ENCODE data around the gene CRMP1. TPM values are rescaled to one million over a fixed set of nuclear protein-coding genes. Genes with fewer than 3 reads are reported as not detected.

Gene CRMP1
- polyA plus RNA-seq, 1 experiment: 5.6 TPM

- no peak for DNase-seq (ENCODE audit: low read depth, low spot score)
- TF ChIP-seq, protein P1, sequence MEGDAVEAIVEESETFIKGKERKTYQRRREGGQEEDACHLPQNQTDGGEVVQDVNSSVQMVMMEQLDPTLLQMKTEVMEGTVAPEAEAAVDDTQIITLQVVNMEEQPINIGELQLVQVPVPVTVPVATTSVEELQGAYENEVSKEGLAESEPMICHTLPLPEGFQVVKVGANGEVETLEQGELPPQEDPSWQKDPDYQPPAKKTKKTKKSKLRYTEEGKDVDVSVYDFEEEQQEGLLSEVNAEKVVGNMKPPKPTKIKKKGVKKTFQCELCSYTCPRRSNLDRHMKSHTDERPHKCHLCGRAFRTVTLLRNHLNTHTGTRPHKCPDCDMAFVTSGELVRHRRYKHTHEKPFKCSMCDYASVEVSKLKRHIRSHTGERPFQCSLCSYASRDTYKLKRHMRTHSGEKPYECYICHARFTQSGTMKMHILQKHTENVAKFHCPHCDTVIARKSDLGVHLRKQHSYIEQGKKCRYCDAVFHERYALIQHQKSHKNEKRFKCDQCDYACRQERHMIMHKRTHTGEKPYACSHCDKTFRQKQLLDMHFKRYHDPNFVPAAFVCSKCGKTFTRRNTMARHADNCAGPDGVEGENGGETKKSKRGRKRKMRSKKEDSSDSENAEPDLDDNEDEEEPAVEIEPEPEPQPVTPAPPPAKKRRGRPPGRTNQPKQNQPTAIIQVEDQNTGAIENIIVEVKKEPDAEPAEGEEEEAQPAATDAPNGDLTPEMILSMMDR (IDR thresholded peaks at IDR 0.05; ENCODE audit: low read depth, low read length): no peak
- Histone ChIP-seq H3K4me3 (ENCODE audit: low read depth, low read length) (no peak overlapping the region), H3K27me3 (ENCODE audit: control insufficient read depth, insufficient read depth, low read length) (peaks cover 51% of the 10 kb centered on the region), H3K9me3 (ENCODE audit: control insufficient read depth, insufficient read depth, low read length) (peaks cover 20% of the 10 kb centered on the region; the same call in 1 of the 2 replicates), H3K27ac (ENCODE audit: low read depth, low read length) (no peak overlapping the region)
- CTCF ChIA-PET: no interaction called here
- POLR2A ChIA-PET: no interaction called here
These were observed 2.4 kb upstream of the CRMP1 start for GRCh38 chr4:5895287-5895686.

DNA sequence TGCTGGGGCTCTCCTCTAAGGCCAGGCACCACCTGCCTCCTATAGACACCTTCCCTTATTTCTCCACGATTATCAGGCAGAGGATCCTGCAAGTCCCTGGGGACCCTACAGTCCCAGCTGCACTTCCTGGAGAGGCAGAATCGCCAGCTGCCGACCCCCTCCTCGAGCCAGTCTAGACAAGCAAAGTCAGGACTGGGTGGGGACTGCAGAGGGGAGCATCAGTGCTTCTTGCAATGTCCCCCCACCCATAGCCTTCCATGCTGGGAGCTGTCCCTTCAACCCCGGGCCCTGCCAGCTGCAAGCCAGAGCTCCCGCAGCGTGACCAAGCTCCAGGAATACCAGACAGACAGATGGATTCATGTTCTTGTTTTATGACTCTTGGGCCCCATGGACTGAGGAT is 1.4 kb upstream of the CRMP1 start:
- TF ChIP-seq, protein P1 (IDR thresholded peaks at IDR 0.05; ENCODE audit: low read depth, low read length): no peak
- Histone ChIP-seq H3K27me3 (ENCODE audit: control insufficient read depth, insufficient read depth, low read length) (peaks cover 58% of the 10 kb centered on the region), H3K9me3 (ENCODE audit: control insufficient read depth, insufficient read depth, low read length) (peaks cover 21% of the 10 kb centered on the region; the same call in 1 of the 2 replicates), H3K27ac (ENCODE audit: low read depth, low read length) (no peak overlapping the region), H3K4me3 (ENCODE audit: low read depth, low read length) (no peak overlapping the region)
- ChIA-PET CTCF (no interaction called here), POLR2A (no interaction called here)
- DNase-seq (ENCODE audit: low read depth, low spot score): no peak

DNA sequence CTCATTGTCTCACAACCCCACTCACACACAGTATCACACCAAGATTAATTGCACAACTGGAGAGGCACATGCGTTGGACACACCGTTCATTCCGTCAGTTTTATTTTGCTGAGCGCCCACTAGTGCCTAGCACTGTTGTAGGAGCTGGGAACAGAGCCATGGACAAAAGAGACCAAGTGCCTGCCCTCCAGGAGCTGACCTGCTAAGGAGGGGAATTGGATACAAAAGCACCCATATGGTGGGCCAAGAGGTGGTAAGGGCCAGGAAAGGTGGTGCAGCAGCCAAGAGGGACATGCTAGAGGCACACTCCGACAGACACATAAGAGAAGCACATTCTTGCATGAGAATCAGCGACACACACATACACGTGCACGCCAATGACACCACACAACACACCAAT is 705 bp upstream of the CRMP1 start:
- TF ChIP-seq, protein P1 (IDR thresholded peaks at IDR 0.05; ENCODE audit: low read depth, low read length): no peak
- ChIA-PET POLR2A (no interaction called here), CTCF (no interaction called here)
- no peak for DNase-seq (ENCODE audit: low read depth, low spot score)
- H3K27me3 ChIP-seq (ENCODE audit: control insufficient read depth, insufficient read depth, low read length): peaks cover 63% of the 10 kb centered on the region
- peaks cover 21% of the 10 kb centered on the region; the same call in 1 of the 2 replicates for H3K9me3 ChIP-seq (ENCODE audit: control insufficient read depth, insufficient read depth, low read length)
- H3K27ac ChIP-seq (ENCODE audit: low read depth, low read length): no peak overlapping the region
- no peak overlapping the region for H3K4me3 ChIP-seq (ENCODE audit: low read depth, low read length)

DNA sequence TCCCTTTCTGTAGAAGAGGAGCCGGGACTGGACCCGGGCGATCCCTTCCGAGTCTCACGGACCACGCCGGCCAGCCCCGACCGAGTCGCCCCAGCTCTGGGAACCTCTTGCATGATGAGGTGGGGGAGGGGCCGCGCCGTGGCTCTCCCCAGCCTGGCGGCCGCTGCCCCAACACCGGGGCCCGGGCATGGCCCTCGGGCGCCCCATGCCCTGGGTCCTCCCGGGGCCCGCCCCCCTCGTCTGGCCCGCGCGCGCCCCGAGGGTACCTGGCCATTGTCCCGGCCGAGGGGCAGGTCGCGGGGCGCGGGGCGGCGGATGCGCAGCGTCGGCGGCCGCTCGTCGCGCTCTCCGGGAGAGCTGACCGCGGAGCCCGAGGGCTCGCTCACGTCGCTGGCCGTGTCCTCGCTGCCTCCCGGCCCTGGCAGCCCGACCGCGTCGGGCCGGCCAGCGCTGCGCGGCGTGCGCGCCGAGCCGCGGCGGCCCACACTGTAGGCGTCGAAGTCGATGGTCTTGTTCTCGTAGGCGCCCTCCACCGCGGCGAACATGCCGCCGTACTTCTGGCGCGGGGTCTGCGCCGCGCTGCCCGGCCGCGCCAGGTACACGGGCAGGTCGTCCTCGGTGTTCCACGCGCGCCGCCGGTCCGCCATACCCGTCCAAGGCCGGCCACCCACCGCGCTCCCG is 423 bp downstream of the CRMP1 start:
- ChIA-PET POLR2A (no interaction called here), CTCF (no interaction called here)
- DNase-seq (ENCODE audit: low read depth, low spot score): no peak
- H3K27ac ChIP-seq (ENCODE audit: low read depth, low read length): no peak overlapping the region
- peaks cover 21% of the 10 kb centered on the region; the same call in 1 of the 2 replicates for H3K9me3 ChIP-seq (ENCODE audit: control insufficient read depth, insufficient read depth, low read length)
- peaks cover 59% of the 10 kb centered on the region for H3K27me3 ChIP-seq (ENCODE audit: control insufficient read depth, insufficient read depth, low read length)
- TF ChIP-seq, protein P1 (IDR thresholded peaks at IDR 0.05; ENCODE audit: low read depth, low read length): no peak
- no peak overlapping the region for H3K4me3 ChIP-seq (ENCODE audit: low read depth, low read length)

GRCh38 chr4:5891563-5892322 is 1.1 kb downstream of the CRMP1 start:
- Histone ChIP-seq H3K9me3 (ENCODE audit: control insufficient read depth, insufficient read depth, low read length) (peaks cover 21% of the 10 kb centered on the region; the same call in 1 of the 2 replicates), H3K27me3 (ENCODE audit: control insufficient read depth, insufficient read depth, low read length) (peaks cover 67% of the 10 kb centered on the region), H3K4me3 (ENCODE audit: low read depth, low read length) (no peak overlapping the region), H3K27ac (ENCODE audit: low read depth, low read length) (no peak overlapping the region)
- POLR2A ChIA-PET: interaction anchor here (0.6 to 0.7 kb wide), 2 partner anchors 190 to 239 kb away, joined by 3 to 5 read pairs; no protein-coding TSS in a partner anchor
- CTCF ChIA-PET: no interaction called here
- TF ChIP-seq, protein P1 (IDR thresholded peaks at IDR 0.05; ENCODE audit: low read depth, low read length): no peak
- no peak for DNase-seq (ENCODE audit: low read depth, low spot score)
